Measurements from ENCODE around the gene SI.

SI gene

GRCh38 chr3:165078293-165078692 lies at the start of gene SI:
Gene SI (minus strand): TSS chr3:165078496. CDS start chr3:165076012, 2,484 bp downstream.
- no peak for TF ChIP-seq CTCF (IDR thresholded peaks at IDR 0.05; ENCODE audit: low read depth, low read length)
- DNase-seq (ENCODE audit: extremely low read depth, low read depth): no peak

GRCh38 chr3:165125836-165126235 lies 47.5 kb upstream of the SI start:
- no peak for TF ChIP-seq CTCF (IDR thresholded peaks at IDR 0.05; ENCODE audit: low read depth, low read length)

GRCh38 chr3:165111401-165111800 lies 33.1 kb upstream of the SI start:
- TF ChIP-seq CTCF (IDR thresholded peaks at IDR 0.05; ENCODE audit: low read depth, low read length): no peak
- no peak for DNase-seq (ENCODE audit: extremely low read depth, low read depth)

More at GRCh38 chr3:165125836-165126235, 47.5 kb upstream of the SI start:
- no peak for DNase-seq (ENCODE audit: extremely low read depth, low read depth)

- no peak for DNase-seq (ENCODE audit: extremely low read depth, low read depth)
- no peak for TF ChIP-seq CTCF (IDR thresholded peaks at IDR 0.05; ENCODE audit: low read depth, low read length)
Measured at GRCh38 chr3:165103616-165104015, 25.3 kb upstream of the SI start.

- DNase-seq (ENCODE audit: extremely low read depth, low read depth): no peak
- no peak for TF ChIP-seq CTCF (IDR thresholded peaks at IDR 0.05; ENCODE audit: low read depth, low read length)
Measured at GRCh38 chr3:165082650-165083049, 4.4 kb upstream of the SI start.

GRCh38 chr3:165081183-165081582 lies 2.9 kb upstream of the SI start:
- TF ChIP-seq CTCF (IDR thresholded peaks at IDR 0.05; ENCODE audit: low read depth, low read length): no peak
- DNase-seq (ENCODE audit: extremely low read depth, low read depth): no peak

GRCh38 chr3:165075695-165076094 lies 2.6 kb downstream of the SI start:
- DNase-seq (ENCODE audit: extremely low read depth, low read depth): no peak
- no peak for TF ChIP-seq CTCF (IDR thresholded peaks at IDR 0.05; ENCODE audit: low read depth, low read length)

All from AG09319 (cell line).